ENCODE results near the gene CBX2. TPM values are rescaled to one million over a fixed set of nuclear protein-coding genes. Genes with fewer than 3 reads are reported as not detected.

The CBX2 gene
- polyA plus RNA-seq, 1 of the 3 experiments (the other 2 are of a cell fraction), result 22.4 TPM

- peaks cover 3% of the 10 kb centered on the region for H3F3A ChIP-seq (replicated peaks; ENCODE audit: insufficient read depth)
- no peak for DNase-seq
- no peak overlapping the region for H3K9ac ChIP-seq
- H3K9me3 ChIP-seq, result no peaks in the 10 kb centered on the region
- POLR2A ChIA-PET, result interaction anchor here (0.5 to 1.8 kb wide), 4 partner anchors 30 to 70 kb away, joined by 4 to 9 read pairs (median 6); partner anchors contain the start of gene CBX2
- H3K4me3 ChIP-seq (ENCODE audit: low read depth in 2 of 2, low read length in 1 of 2), result peak overlapping the region in 1 of 2 experiments; percentile 50; a peak in 2 of 4 replicates
- 31% methylated on average over 7 of the region's 10 CpGs for WGBS (ENCODE audit: low lambda C conversion rate)
- H2AFZ ChIP-seq (ENCODE audit: low read depth), result no peak overlapping the region
- H3K4me1 ChIP-seq (ENCODE audit: control insufficient read depth in 1 of 2, insufficient read depth in 2 of 2, low read depth in 1 of 2, low read length in 1 of 2), result peaks cover 0 to 12% of the 10 kb centered on the region in 2 experiments; a peak in 1 of 4 replicates
- H3K27ac ChIP-seq (ENCODE audit: low read depth in 2 of 2, low read length in 1 of 2), result peak overlapping the region in 1 of 2 experiments; percentile 29; a peak in 1 of 4 replicates
- no peaks in the 10 kb centered on the region for H3K79me2 ChIP-seq (ENCODE audit: insufficient read depth)
- peak overlapping the region; percentile 85 for H3K4me2 ChIP-seq
- H3K27me3 ChIP-seq (ENCODE audit: insufficient read depth), result peaks cover 38% of the 10 kb centered on the region
- CTCF ChIA-PET, result interaction anchor here (0.5 to 10.7 kb wide), 49 partner anchors 8 to 1590 kb away, joined by 3 to 216 read pairs (median 7); partner anchors contain the start of genes CBX2, CBX4, CBX8 and ENPP7
- H3K36me3 ChIP-seq (replicated peaks in 1 of 2; ENCODE audit: control insufficient read depth in 1 of 2, insufficient read depth in 2 of 2, low read length in 1 of 2), result no peaks in the 10 kb centered on the region
- TF ChIP-seq NFIC (IDR thresholded peaks at IDR 0.05; ENCODE audit: borderline replicate concordance) (no peak), TAF1 (IDR thresholded peaks at IDR 0.05; ENCODE audit: borderline replicate concordance, low read depth, low read length) (no peak), PBX3 (IDR thresholded peaks at IDR 0.05) (no peak), IRF3 (IDR thresholded peaks at IDR 0.05; ENCODE audit: low read depth, low read length) (no peak), MXI1 (IDR thresholded peaks at IDR 0.05; ENCODE audit: low read depth, low read length) (no peak), YY1 (IDR thresholded peaks at IDR 0.05; ENCODE audit: low read depth) (no peak), SMC3 (IDR thresholded peaks at IDR 0.05; ENCODE audit: low read depth, low read length) (no peak), REST (IDR thresholded peaks at IDR 0.05; ENCODE audit: low read depth, low read length) (no peak), CHD2 (IDR thresholded peaks at IDR 0.05; ENCODE audit: low read length, partially characterized antibody) (no peak), USF1 (IDR thresholded peaks at IDR 0.05; ENCODE audit: borderline replicate concordance, low read depth) (no peak), ELF1 (IDR thresholded peaks at IDR 0.05) (no peak), EZH2phosphoT487 (IDR thresholded peaks at IDR 0.05; ENCODE audit: borderline replicate concordance, low read depth) (no peak), ZBTB33 (IDR thresholded peaks at IDR 0.05; ENCODE audit: borderline replicate concordance, low read depth) (no peak)
- no peaks in the 10 kb centered on the region for H4K20me1 ChIP-seq (ENCODE audit: insufficient read depth)
- H3K9me2 ChIP-seq, result no peaks in the 10 kb centered on the region
Observed at GRCh38 chr17:79741401-79741750, 36.6 kb upstream of the CBX2 start.

All from SK-N-SH (cell line).